ENCODE data around the gene NFIC.
"Not testable (repeated sequence)": the region's sequence is repeated elsewhere in the genome, so short reads cannot be mapped to it uniquely, and the experiment has no call there.

Gene NFIC

DNA sequence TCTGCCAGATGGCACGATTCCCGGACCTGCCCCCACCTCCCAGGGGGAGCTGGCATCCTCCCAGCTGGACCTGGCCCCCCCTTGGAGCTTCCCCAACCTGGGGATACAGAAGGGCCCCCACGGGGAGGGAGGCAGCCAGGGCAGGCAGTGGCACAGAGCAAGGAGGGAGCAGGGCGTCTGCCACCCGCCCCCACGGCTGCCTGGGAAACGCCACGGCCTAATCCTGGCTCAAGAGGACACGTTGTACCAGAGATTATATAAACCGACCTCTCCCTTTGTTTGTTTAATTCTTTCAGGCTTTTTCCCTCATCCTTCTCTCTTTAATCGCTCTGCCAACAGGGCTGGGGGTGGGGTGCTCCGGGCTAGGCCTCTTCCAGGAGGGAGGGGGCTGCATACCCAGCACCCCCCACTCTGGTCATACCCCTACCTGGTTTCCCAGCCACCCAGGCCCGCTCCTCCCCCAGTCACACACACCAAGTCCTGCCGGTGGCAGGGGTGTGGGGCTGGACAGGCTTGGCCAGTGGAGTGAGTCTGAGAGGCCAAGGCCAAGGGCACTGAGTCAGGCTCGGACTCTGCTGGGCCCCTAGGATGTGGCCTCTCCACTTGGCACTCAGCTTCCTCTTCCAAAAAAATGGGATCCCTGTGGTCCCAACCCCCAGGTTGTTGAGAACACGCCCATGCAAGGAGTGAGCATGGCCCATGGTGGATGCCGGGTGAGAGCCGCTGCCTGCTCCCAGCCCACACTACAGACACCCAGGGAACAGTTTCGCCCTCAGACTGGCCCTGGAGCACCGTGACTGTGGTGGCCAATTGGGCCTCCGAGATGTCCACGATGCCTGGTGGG lies 29.5 kb upstream of the NFIC start:
- DNase-seq (ENCODE audit: low read depth, low spot score): no peak

DNA sequence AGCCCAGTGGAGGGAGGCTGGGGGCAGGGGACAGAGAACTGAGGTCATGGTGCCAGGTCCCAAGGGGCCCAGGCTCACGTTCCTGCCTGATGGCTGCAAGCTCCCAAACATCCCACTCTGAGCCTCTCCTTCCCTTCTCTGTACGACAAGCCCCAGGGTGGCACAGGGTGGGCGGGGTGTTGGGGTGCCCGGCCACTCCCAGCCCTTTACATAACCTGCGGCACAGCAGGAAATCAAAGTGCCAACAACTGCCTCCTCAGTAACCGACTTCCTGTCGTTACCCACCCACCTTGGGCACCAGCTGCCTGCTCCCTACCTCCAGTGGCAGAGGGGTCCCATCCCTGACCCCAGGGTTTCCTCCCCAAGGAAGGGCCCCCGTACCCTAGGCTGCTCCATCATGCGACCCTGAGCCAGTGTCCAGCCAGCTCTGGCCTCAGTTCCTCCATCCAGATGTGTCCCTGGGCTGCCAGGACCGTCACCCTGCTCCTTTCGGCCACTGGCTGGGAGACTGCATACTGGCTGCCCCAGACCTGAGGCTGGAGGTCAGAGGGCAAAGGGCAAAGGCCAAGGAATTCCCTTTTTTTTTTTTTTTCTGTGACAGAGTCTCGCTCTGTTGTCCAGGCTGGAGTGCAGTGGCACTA lies 27.7 kb upstream of the NFIC start:
- no peak for DNase-seq (ENCODE audit: low read depth, low spot score)

DNA sequence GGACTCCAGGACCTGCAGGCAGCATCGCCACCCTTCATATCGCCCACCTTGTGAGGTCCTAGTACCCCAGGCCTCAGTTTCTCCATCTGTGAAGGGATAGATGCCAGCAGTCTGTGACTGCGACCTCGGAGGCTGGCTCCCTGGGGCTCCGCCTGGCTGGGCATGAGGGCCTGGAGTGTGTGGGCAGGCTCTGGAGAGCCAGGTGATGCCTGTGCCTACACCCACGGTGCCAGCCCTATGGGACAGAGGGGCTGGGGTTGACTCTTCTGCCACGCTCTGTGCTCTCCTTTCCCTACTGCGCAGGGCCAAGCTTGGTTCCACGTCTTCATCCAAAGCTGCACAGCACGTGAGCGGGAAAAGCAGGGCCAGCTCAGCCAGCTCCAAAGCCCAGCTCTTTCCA lies 26.0 kb upstream of the NFIC start:
- DNase-seq (ENCODE audit: low read depth, low spot score): no peak

DNA sequence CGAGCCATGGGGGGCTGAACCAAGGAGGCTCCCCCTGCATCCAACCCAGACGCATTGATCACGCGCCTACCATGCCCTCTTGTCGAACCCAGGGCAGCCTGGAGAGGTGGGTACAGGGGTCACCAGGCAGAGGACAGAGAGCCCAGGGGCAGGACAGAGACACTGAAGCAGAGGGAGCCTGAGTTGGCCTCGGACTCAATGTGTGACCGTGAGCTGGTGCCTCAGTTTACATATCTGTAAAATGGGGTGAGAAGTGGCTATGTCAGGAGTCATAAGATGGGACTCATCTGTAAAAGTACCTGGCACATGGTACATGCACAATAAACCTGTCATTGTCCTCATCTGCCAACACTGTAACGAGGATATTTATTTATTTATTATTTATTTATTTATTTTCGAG lies 24.1 kb upstream of the NFIC start:
- no peak for DNase-seq (ENCODE audit: low read depth, low spot score)

DNA sequence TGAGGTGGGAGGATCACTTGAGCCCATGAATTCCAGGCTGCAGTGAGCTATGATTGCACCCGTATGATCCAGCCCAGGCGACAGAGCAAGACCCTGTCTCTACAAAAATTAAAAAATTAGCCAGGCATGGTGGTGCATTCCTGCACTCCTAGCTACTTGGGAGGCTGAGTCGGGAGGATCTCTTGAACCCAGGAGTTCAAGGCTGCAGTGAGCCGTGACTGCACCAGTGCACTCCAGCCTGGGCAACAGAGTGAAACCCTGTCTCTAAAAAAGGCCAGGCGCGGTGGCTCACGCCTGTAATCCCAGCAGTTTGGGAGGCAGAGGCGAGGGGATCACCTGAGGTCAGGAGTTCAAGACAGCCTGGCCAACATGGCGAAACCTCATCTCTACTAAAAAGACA lies 23.4 kb upstream of the NFIC start:
- DNase-seq (ENCODE audit: low read depth, low spot score): not testable (repeated sequence)

DNA sequence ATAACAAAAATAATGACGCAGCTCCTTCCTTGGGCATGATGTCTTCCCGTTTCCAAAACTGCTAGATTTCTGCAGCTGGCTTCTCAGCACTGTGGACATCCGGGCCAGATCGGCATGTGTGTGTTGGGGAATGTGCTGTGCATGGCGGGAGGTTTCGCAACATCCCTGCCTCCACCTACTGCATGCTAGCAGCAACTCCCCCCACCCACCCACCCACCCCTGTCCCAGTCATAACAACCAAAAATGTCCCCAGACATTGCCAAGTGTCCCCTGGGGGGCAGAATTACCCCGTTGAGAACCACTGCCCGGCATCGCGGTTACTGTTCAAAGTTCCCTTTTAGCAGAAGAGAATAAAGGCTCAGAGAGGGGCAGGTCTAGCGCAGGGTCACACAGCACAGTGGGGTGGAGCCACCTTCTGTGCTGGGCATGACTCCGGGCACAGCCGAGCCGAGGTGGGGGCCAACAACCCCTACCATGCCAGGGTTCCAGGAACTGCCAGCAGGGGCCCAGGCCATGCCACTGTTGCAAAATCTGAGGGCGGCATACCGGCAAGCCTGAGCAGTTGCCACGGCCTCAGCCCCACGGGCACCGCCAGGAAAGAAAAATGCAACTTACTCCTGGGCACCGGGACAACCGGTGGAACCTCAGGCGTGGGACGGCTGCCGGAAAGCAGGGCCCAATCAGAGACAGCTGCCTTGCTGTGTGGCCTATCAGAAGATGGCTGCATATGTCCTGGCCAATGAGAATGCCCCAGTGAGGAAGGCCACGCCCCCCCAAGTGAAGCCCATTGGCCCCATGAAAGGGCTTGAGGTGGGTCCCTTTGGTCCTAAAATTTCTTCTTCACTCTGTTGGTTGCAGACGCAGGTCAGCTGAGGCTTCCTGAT lies 22.5 kb upstream of the NFIC start:
- DNase-seq (ENCODE audit: low read depth, low spot score): no peak

DNA sequence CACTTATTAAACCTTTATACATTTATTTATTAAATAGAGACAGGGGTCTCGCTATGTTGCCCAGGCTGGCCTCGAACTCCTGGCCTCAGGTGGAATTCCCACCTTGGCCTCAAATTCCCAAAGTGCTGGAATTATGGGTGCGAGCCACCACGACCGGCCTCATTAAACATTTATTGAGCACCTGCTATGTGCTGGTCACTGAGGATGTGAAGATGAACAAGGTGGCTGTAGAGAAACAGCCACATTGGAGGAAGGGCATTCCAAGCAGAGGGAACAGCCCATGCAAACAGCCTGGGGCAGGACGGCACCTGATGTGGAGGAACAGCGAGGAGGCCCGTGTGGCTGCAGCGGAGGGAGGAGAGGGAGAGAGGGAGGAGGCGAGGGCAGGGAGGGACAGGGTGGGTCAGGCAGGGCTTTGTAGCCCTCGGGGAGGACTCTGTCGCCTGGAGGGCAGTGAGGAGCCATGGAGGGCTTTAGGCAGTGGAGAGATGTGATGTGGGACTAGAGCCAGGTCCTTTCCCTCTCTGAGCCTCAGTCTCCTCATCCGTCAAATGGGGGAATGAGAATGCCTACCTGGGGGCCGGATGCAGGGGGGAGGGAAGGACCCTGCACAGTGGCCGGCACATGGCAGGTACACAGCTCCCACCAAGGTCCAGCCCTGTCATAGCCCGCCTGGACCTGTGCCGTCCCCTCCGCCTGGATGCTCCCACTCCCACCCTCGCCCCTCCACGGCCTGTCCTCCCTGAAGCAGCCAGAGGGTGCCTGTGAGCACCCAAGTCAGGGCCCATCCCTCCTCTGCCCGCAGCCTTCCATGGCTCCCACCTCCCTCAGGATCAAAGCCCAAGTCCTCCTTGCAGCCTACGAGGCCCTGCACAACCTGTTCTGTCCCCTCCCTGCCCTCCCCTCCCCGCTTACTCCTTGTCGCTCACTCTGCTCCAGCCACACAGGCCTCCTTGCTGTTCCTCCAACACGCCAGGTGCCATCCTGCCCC lies 21.5 kb upstream of the NFIC start:
- DNase-seq (ENCODE audit: low read depth, low spot score): no peak

DNA sequence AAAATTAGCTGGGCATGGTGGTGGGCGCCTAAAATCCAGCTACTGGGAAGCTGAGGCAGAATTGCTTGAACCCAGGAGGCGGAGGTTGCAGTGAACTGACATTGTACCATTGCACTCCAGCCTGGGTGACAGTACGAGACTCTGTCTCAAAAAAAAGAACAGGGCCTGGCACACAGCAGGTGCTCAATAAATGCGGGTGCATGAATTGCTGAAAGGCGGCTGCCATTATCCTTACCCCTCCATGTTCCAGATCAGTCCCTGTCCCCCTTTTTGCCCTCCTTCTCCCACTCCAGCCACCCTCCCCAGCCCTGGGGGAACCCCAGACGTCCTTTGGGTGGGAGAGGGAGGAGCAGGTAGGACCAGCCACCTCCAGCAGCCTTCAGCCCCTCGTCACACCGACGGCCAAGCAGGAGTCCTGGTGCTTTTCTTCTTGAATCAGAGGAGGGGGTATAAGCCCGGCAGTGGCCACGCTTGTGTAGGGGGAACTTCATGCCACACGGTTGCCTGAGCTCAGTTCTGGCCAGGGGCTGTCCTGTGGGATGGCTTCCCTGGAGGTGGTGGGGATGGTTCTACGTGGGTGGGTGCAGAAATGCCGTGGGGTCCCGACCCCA lies 20.4 kb upstream of the NFIC start:
- DNase-seq (ENCODE audit: low read depth, low spot score): no peak

DNA sequence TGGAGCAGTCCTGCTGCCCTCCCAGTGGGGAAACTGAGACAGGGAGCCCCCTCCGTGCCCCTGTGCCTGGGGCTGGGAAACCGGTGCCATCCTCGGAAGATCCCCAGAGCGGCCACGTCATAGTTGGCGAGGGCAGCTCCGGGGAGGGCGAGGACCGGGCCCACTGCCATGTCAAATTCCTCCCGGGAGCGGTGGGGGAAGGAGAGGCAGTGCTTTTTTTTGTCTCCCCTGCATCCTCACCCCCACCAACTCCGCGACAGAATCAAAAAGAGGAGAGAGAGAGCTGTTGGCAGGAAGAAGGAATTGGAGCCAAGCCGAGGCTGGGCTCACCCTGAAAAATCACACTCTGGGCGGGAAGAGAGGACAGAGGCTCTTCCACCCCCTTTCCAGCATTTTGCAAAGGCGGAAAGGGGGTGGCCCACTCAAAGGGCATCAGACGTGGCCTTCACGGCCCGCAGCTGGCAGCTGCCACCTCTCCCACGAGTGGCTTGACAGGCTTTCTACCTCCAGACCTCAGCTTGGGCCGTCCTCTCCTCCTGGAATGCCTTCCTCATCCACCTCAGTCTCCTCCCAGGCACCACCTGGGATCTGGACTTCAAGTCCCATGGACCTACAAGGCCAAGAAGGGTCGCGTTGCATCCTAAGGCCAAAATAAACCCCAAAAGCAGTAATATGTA lies 19.6 kb upstream of the NFIC start:
- no peak for DNase-seq (ENCODE audit: low read depth, low spot score)

DNA sequence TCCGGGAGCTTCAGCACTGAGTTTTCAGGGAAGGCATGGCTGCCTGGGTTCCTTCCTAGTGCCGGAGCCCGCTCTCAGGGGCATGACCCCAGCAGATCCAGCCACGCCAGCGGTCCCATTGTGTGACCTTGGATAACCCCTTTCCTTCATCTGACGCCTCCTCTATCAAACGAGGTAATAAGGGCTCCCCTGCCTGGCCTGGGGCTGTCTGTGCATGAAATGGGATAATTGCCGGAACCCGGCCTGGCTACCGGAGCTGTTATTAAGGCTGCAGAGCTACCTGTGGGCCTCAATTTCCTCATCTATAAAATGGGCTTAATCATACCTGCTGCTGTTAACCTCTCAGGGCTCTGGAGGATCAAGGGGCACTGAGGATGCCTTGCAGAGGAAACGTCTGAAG lies 18.3 kb upstream of the NFIC start:
- DNase-seq (ENCODE audit: low read depth, low spot score): no peak

DNA sequence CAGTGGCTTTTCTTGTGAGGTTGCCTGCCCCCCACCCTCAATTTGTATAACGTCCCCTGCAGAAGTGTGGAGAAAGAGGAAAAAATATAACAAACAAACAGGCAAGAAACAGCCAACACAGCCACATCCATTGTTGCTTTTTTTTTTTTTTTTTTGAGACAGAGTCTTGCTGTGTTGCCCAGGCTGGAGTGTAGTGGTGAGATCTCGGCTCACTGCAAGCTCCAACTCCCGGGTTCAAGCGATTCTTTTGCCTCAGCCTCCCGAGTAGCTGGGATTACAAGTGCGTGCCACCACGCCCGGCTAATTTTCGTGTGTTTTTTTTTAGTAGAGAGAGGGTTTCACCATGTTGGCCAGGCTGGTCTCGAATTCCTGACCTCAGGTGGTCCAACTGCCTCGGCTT lies 17.9 kb upstream of the NFIC start:
- not testable (repeated sequence) for DNase-seq (ENCODE audit: low read depth, low spot score)

DNA sequence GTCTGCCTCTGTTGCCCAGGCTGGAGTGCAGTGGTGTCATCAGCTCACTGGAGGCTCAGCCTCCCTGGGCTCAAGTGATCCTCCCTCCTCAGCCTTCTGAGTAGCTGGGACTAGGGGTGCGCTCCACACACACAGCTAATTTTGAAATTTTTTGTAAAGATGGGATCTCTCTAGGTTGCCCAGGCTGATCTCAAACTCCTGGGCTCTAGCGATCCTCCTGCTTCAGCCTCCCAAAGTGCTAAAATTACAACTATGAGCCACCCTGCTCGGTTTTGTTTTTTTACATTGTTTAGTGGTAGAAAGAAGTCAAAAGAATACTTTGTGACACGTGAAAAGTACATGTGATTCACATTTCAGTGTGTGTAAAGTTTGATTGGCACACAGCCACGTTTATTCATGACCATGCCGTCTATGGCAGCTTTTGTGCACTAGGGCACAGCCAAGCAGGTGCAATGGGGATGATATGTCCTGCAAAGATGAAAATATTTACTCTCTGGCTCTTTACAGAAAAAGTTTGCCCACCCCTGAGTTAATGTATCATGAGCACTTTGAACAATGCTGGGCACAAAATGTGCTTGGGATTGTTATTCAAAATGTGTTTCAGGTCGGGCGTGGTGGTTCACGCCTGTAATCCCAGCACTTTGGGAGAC lies 16.2 kb upstream of the NFIC start:
- DNase-seq (ENCODE audit: low read depth, low spot score): no peak

DNA sequence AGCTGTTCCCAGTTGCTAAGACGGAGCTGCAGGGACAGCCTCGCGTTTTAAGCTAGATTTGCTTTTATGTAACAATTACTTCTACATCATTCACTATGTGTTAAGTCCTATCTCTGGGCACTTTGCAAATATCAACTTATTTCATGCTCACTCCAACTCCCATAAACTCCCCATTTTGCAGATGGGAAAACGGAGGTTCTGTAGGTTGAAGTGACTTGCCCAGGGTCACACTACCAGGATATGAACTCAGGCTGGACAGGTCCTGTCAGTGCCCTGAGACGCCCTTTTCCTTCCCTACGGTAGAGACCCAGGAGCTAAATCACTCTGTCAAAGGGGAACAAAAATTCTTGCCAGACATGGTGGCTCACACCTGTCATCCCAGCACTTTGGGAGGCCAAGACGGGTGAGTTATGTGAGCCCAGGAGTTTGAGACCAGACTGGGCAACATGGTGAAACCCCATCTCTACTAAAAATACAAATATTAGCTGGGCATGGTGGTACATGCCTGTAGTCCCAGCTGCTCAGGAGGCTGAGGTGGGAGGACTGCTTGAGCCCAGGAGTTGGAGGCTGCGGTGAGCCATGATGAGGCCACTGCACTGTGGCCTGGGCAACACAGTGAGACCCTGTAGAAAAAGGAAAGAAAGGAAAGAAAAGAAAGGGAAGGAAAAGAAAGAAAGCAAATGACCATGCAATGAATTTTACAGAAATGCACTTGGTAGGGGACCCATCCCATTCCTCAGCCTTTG lies 14.5 kb upstream of the NFIC start:
- DNase-seq (ENCODE audit: low read depth, low spot score): no peak

DNA sequence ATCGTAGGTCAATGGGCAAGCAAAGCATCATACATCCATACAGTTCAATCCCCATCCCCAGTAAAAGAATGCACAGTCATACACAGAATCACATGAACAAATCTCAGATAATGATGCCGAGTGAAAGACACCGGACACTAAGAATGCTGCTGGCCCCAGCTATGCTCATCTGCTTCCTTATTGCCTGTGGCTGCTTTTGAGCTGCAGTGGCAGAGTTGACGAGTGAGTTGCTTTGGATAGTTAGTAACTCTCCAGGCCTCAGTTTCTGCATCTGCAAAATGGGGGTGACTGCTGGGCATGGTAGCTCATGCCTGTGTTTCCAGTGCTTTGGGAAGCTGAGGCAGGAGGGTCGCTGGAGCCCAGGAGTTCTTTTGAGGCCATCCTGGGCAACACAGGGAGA lies 12.9 kb upstream of the NFIC start:
- DNase-seq (ENCODE audit: low read depth, low spot score): no peak

DNA sequence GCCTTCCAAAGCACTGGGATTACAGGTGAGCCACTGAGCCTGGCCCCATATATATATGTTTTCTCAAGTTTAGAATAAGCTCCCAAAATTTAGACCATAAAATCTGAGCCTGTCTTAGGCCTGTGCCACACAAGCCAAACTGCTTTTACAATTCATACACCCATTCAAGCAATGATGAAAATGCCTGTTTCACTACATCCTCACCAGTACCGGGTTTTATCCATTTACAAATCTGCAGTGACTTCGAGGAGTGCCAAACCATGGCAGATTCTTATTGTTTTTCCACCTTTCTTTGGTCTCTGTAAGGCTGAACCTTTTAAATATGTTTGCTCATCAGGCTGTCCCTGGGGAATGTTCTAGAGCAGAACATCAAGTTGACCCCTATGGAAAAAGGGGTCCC lies 9.6 kb upstream of the NFIC start:
- DNase-seq (ENCODE audit: low read depth, low spot score): no peak

DNA sequence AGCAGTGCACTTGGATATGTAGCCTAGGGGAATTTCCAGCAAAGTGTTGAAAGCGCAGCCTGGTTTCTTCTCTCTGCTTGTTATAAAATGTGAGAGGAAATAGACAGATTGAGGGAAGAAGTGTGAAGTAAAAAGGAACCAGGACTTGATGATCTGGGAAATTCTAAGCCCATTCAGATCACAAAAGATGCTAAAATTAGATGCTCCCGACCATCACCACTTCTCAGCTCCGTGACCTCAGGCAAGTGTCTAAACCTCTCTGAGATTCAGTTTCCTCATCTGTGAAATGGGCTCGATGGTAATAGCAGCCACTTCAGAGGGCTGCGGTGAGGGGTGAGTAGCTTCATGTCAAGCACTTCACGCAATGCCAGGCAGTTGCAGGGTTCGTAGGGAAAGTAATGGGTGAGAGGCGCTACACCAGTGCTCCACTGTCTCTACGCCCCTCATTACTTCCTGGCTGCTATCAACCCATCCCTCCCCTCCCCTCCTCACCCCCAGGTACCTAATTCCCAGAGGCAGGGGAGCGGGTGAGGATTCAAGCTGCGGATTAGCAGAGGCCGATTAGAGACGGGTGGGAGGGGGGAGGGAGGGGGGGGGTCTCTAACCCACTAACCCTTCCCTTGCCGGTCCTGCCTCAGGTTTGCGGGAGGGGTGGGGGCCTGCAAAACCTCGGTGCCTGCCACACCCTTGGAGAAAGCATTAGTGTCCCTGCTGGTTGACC lies 9.0 kb upstream of the NFIC start:
- DNase-seq (ENCODE audit: low read depth, low spot score): no peak

DNA sequence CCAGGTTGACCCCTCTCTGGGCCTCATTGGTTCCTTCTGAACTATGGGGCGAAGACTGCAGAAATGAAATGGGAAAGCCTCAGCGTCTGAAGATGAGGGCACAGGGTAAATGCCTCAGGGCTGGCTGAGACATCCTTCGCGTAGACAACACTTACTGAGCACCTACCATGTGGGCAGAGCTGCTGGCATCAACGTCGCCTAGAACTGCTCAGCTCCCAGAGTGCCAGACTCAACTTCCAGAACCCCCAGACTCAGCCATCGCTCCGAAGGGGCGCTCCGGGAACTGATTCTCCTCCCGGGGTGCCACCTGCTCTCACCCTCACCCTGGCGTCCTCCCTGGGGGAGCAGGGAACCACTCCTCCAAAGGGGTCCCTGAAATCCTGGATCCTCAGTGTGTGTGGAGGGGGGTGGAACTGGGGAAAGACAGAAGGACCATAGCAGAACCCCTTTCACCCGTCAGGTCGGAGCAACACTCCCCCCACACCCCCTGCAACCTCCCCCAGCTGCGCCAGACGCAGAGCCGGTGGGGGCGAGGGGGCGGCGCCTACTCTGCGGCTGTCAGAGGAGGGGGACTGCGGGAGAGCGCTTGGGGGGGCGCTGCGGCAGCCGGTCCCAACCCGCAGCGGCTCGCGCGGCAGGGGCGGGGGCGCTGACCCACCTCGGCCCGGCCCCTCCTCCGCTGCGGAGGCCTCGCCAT lies 8.2 kb upstream of the NFIC start:
- DNase-seq (ENCODE audit: low read depth, low spot score): no peak

DNA sequence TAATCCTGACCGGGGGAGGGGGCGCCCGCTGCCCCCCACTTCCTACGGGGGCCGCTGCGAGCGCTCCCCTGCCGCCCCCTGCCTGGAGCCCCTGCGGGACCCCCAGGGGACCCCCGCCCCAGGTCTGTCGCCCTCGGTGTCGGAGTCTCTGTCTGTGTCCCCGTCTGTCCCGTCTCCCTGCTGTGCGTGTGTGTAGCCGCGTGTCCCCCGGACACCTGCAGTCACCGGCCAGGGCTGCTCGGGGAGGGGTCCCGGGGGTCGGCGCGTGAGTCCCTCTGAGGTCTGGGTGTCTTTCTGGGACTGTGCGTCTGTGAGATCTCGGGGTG lies 7.7 kb upstream of the NFIC start:
- no peak for DNase-seq (ENCODE audit: low read depth, low spot score)

Data from activated CD4-positive, CD25-positive, alpha-beta regulatory T cell treated with anti-CD3 and anti-CD28 coated beads, Interleukin-2, amount 50 U/mL, for 16 hours (primary cell).